Loucy (cell line): Measurements from ENCODE around the gene HDAC10.

Experiments
- EZH2phosphoT487 ChIP-seq: fragments of 200-600 bp; IDR thresholded peaks from 2 replicates; pipeline ENCODE4 v1.6.1; 2018; ENCODE audit warnings: antibody characterized with exemption, mild to moderate bottlenecking, moderate library complexity, borderline replicate concordance
- TF ChIP-seq, protein P1 (sequence below): fragments of 200-600 bp; sonication (generic); conservative IDR thresholded peaks from 2 replicates; pipeline ENCODE4 v1.5.1; 2014; ENCODE audit warnings: mild to moderate bottlenecking, antibody characterized with exemption, low read length

DNA sequence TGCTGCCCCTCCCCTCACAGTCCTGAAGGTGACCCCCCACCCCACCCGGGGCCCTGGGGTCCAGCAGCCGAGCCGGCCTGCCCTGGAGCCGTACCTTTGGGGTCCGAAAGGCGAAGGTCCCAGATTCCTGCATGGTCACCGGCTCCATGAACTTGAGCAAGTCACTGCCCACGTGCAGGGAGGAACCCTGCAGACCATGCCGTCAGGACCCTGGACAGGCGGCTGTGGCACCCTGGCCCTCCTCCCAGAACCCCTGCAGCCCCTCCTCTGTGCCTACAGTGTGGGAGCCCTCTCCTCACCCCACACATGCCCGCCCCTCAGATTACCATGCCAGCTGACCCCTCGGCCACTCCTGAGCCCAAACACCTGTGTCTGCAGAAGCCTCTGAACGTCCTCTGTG lies 33.4 kb upstream of the HDAC10 start:
- TF ChIP-seq, protein P1, sequence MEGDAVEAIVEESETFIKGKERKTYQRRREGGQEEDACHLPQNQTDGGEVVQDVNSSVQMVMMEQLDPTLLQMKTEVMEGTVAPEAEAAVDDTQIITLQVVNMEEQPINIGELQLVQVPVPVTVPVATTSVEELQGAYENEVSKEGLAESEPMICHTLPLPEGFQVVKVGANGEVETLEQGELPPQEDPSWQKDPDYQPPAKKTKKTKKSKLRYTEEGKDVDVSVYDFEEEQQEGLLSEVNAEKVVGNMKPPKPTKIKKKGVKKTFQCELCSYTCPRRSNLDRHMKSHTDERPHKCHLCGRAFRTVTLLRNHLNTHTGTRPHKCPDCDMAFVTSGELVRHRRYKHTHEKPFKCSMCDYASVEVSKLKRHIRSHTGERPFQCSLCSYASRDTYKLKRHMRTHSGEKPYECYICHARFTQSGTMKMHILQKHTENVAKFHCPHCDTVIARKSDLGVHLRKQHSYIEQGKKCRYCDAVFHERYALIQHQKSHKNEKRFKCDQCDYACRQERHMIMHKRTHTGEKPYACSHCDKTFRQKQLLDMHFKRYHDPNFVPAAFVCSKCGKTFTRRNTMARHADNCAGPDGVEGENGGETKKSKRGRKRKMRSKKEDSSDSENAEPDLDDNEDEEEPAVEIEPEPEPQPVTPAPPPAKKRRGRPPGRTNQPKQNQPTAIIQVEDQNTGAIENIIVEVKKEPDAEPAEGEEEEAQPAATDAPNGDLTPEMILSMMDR = no peak
- TF ChIP-seq EZH2phosphoT487 = no peak
